ENCODE measurements around the gene LOXHD1. TPM values are rescaled to one million over a fixed set of nuclear protein-coding genes. Genes with fewer than 3 reads are reported as not detected.

The LOXHD1 gene
- total and polyA plus RNA-seq, 2 of the 4 experiments (the other 2 are of a cell fraction): not detected

DNA sequence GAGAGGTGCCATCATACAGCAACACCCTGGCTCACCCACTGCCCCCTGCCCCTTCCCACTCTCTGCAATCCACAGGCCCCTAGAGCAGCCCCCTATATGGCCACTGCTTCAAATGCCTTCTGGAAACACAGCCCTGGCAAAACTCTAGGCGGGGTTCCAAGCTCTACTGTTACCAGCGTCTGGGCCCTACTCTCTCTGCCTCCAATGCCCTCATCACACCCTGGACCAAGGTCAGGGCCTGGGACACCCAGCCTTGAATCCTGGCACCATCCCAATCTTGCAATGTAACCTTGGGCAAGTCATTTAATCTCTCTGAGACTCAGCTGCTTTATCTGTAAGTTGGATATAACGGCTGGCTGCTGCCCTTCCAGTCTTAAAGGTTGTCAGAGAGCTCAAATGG, 39.2 kb upstream of the LOXHD1 start:
- no peaks in the 10 kb centered on the region for H3K9me1 ChIP-seq (ENCODE audit: insufficient read depth, low read length)
- BruUV-seq (replicated peaks): no TSS peak
- no peaks in the 10 kb centered on the region for H4K20me1 ChIP-seq (ENCODE audit: insufficient read depth, low read length)
- WGBS, 2 experiments (ENCODE audit: extremely low coverage in 2 of 2, insufficient read length in 1 of 2): 39% methylated on average over 2 of the region's 3 CpGs; no CpG with 5 or more reads in 1 of the 2 experiments
- no peak overlapping the region for H2BK120ac ChIP-seq (ENCODE audit: low read depth, low read length)
- H4K5ac ChIP-seq (ENCODE audit: low read depth, low read length): no peak overlapping the region
- intact Hi-C loops (cut with micrococcal nuclease) (no loop called here), in situ Hi-C loops (cut with MboI; ENCODE audit: low sequenced_read_pairs) (no loop called here), dilution Hi-C loops (cut with HindIII; ENCODE audit: low sequenced_read_pairs, unreplicated experiment) (no loop called here)
- H3K27ac ChIP-seq (ENCODE audit: insufficient read depth, low read length): no peak overlapping the region
- H2AK5ac ChIP-seq (ENCODE audit: low read depth, low read length): no peak overlapping the region
- no peak overlapping the region for H4K8ac ChIP-seq (ENCODE audit: low read depth in 2 of 2, low read length in 2 of 2)
- H2BK5ac ChIP-seq (ENCODE audit: low read depth, low read length, poor library complexity, severe bottlenecking): no peak overlapping the region
- H3K79me1 ChIP-seq (ENCODE audit: low read depth in 1 of 2, low read length in 2 of 2): no peaks in the 10 kb centered on the region
- POLR2A ChIA-PET (ENCODE audit: unreplicated experiment): no interaction called here
- H3K27me3 ChIP-seq (ENCODE audit: control insufficient read depth, insufficient read depth, low read length): peaks cover 3% of the 10 kb centered on the region
- H2AFZ ChIP-seq (replicated peaks; ENCODE audit: low read length, poor library complexity): no peak overlapping the region
- no peak overlapping the region for H4K91ac ChIP-seq (ENCODE audit: insufficient read depth, low read depth, low read length)
- no peak overlapping the region for H3K4me3 ChIP-seq (ENCODE audit: insufficient read depth, low read depth, low read length)
- H3K14ac ChIP-seq (replicated peaks; ENCODE audit: low read depth, low read length): no peak overlapping the region
- no peak overlapping the region for H2BK15ac ChIP-seq (ENCODE audit: low read depth, low read length)
- H3K4ac ChIP-seq (ENCODE audit: low read depth, low read length): no peak overlapping the region
- no peak overlapping the region for H3K56ac ChIP-seq (ENCODE audit: extremely low read depth, insufficient read depth, low read length)
- no peaks in the 10 kb centered on the region for H3K4me1 ChIP-seq (ENCODE audit: control insufficient read depth, insufficient read depth, low read length)
- CTCF ChIA-PET: no interaction called here
- no peaks in the 10 kb centered on the region for H3K9me3 ChIP-seq (ENCODE audit: control insufficient read depth, insufficient read depth, low read length)
- H3K23ac ChIP-seq (ENCODE audit: low read depth, low read length): no peak overlapping the region
- ATAC-seq (ENCODE audit: low read depth) (no peak), DNase-seq (no peak)
- H3K36me3 ChIP-seq (ENCODE audit: control insufficient read depth, insufficient read depth, low read length): no peaks in the 10 kb centered on the region
- no peak overlapping the region for H3K4me2 ChIP-seq (ENCODE audit: low read depth, low read length)
- H2BK20ac ChIP-seq (ENCODE audit: low read depth, low read length): no peak overlapping the region
- no peak overlapping the region for H3K9ac ChIP-seq (ENCODE audit: low read depth, low read length)
- no peak overlapping the region for H2AK9ac ChIP-seq (replicated peaks; ENCODE audit: low read depth, low read length, poor library complexity)
- H3K18ac ChIP-seq (ENCODE audit: low read depth, low read length): no peak overlapping the region
- TF ChIP-seq NFE2L2 (IDR thresholded peaks at IDR 0.05; ENCODE audit: low read depth, low read length) (no peak), RCOR1 (IDR thresholded peaks at IDR 0.05; ENCODE audit: insufficient replicate concordance, low read length) (no peak), FOS (IDR thresholded peaks at IDR 0.05; ENCODE audit: low read depth, low read length) (no peak), MXI1 (IDR thresholded peaks at IDR 0.05; ENCODE audit: borderline replicate concordance, low read depth, low read length) (no peak), USF2 (IDR thresholded peaks at IDR 0.05; ENCODE audit: low read depth, low read length) (no peak), RAD21 (IDR thresholded peaks at IDR 0.05; ENCODE audit: low read length) (no peak), MAFK (IDR thresholded peaks at IDR 0.05; ENCODE audit: low read depth, low read length) (no peak), BHLHE40 (IDR thresholded peaks at IDR 0.05; ENCODE audit: low read depth, low read length) (no peak), POLR2A (IDR thresholded peaks at IDR 0.05; ENCODE audit: low read depth, low read length) (no peak), CEBPB (IDR thresholded peaks at IDR 0.05; ENCODE audit: low read depth, low read length) (no peak), CHD1 (IDR thresholded peaks at IDR 0.05; ENCODE audit: low read depth, low read length) (no peak), RFX5 (IDR thresholded peaks at IDR 0.05; ENCODE audit: low read depth, low read length) (no peak), MAZ (IDR thresholded peaks at IDR 0.05; ENCODE audit: borderline replicate concordance, low read depth, low read length) (no peak), SMC3 (IDR thresholded peaks at IDR 0.05; ENCODE audit: low read depth, low read length) (no peak)
- TF ChIP-seq, protein P1, sequence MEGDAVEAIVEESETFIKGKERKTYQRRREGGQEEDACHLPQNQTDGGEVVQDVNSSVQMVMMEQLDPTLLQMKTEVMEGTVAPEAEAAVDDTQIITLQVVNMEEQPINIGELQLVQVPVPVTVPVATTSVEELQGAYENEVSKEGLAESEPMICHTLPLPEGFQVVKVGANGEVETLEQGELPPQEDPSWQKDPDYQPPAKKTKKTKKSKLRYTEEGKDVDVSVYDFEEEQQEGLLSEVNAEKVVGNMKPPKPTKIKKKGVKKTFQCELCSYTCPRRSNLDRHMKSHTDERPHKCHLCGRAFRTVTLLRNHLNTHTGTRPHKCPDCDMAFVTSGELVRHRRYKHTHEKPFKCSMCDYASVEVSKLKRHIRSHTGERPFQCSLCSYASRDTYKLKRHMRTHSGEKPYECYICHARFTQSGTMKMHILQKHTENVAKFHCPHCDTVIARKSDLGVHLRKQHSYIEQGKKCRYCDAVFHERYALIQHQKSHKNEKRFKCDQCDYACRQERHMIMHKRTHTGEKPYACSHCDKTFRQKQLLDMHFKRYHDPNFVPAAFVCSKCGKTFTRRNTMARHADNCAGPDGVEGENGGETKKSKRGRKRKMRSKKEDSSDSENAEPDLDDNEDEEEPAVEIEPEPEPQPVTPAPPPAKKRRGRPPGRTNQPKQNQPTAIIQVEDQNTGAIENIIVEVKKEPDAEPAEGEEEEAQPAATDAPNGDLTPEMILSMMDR (conservative IDR thresholded peaks at IDR 0.05; ENCODE audit: low read depth, low read length): no peak
- TF ChIP-seq, protein P2, sequence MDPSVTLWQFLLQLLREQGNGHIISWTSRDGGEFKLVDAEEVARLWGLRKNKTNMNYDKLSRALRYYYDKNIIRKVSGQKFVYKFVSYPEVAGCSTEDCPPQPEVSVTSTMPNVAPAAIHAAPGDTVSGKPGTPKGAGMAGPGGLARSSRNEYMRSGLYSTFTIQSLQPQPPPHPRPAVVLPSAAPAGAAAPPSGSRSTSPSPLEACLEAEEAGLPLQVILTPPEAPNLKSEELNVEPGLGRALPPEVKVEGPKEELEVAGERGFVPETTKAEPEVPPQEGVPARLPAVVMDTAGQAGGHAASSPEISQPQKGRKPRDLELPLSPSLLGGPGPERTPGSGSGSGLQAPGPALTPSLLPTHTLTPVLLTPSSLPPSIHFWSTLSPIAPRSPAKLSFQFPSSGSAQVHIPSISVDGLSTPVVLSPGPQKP (IDR thresholded peaks at IDR 0.05; ENCODE audit: borderline replicate concordance, low read depth, low read length): no peak
